K562 (cell line): Measurements from ENCODE around the gene DNAJC6. TPM values are rescaled to one million over a fixed set of nuclear protein-coding genes. Genes with fewer than 3 reads are reported as not detected.

Source experiments
- ATAC-seq: fragments of 200-7000 bp; cut with Tn5 transposase; 3 replicates; pipeline ENCODE4 v1.9.1; 2020; ENCODE audit warnings: moderate library complexity
- BruUV-seq: library from RNA; stranded (reverse); fragments of 400-500 nt; replicated peaks from 2 replicates; lab custom pipeline; 2021; lab: Mats Ljungman, UMichigan
- CTCF ChIA-PET: fragments of 300-600 bp; formaldehyde crosslinking; extraction: SDS; loops from one replicate; lab custom pipeline; 2021; ENCODE audit warnings: low intra/inter-chr PET ratio; lab: Yijun Ruan, JAX
- POLR2A ChIA-PET: fragments of 300-600, 350-650 bp; sonication (Branson Sonifier 250); formaldehyde crosslinking; extraction: SDS; loops from one replicate; lab custom pipeline; 2021; ENCODE audit warnings: antibody characterized with exemption, inconsistent platforms; lab: Yijun Ruan, JAX
- DNase-seq, 4 experiments: peaks; one replicate each; pipeline versions ENCODE4 v3.0.0 to v3.0.0-alpha.2; 2011 to 2018; ENCODE audit warnings: low spot score in 3 of 4, mixed read lengths in 3 of 4; ENCODE audit errors: extremely low read depth in 1 of 4
- FAIRE-seq: peaks from 2 replicates; lab custom pipeline; 2011; peaks lifted over from hg19 to GRCh38; lab: Jason Lieb, UNC
- H2AFZ ChIP-seq: 2 replicates; pipeline ENCODE4 v1.6.0; 2011; ENCODE audit warnings: low read depth, low read length, control low read depth, inconsistent platforms
- H3K27ac ChIP-seq: fragments of 200-600 bp; 3 replicates; pipeline ENCODE4 v1.8.0; 2011; ENCODE audit warnings: low read depth, mild to moderate bottlenecking, control low read depth, inconsistent platforms, low read length, moderate library complexity, mixed read lengths; ENCODE audit errors: extremely low read depth
- H3K27me3 ChIP-seq, 2 experiments: fragments of 300-600 bp in 1 of 2; 2 replicates in 1 of 2; 3 replicates in 1 of 2; pipeline versions ENCODE4 v1.6.0 to v1.8.0; 2011; ENCODE audit warnings: inconsistent platforms in 2 of 2, low read length in 2 of 2, mild to moderate bottlenecking in 1 of 2, mixed read lengths in 1 of 2, moderate library complexity in 1 of 2; ENCODE audit not compliant: control insufficient read depth in 2 of 2, insufficient read depth in 2 of 2
- H3K36me3 ChIP-seq: fragments of 300-600 bp; 3 replicates; pipeline ENCODE4 v1.8.0; 2011; ENCODE audit warnings: mild to moderate bottlenecking, low read length, inconsistent platforms; ENCODE audit not compliant: control insufficient read depth, insufficient read depth
- H3K4me1 ChIP-seq, 2 experiments: fragments of 200-600 bp in 1 of 2; replicated peaks in 1 of 2; 2 replicates in 1 of 2; 3 replicates in 1 of 2; pipeline versions ENCODE4 v1.5.1 to v1.8.0; 2011; ENCODE audit warnings: inconsistent platforms in 2 of 2, low read length in 2 of 2, mild to moderate bottlenecking in 1 of 2, mixed read lengths in 1 of 2, moderate library complexity in 1 of 2; ENCODE audit not compliant: control insufficient read depth in 2 of 2, insufficient read depth in 2 of 2
- H3K4me2 ChIP-seq: 2 replicates; pipeline ENCODE4 v1.6.1; 2011; ENCODE audit warnings: low read length, control low read depth, inconsistent platforms, mixed read lengths; ENCODE audit not compliant: insufficient read depth
- H3K4me3 ChIP-seq: fragments of 200-600 bp; sonication (generic), shearing (Covaris generic); 2 replicates; pipeline ENCODE4 v1.5.1; 2016; ENCODE audit warnings: control low read depth, inconsistent platforms
- H3K79me2 ChIP-seq: fragments of 200-600 bp; 3 replicates; pipeline ENCODE4 v1.8.0; 2011; ENCODE audit warnings: low read length, inconsistent platforms; ENCODE audit not compliant: control insufficient read depth, insufficient read depth
- H3K9ac ChIP-seq, 2 experiments: 2 replicates each; pipeline versions ENCODE4 v1.6.0 to v1.6.1; 2011; ENCODE audit warnings: low read depth in 2 of 2, low read length in 2 of 2, control low read depth in 1 of 2, inconsistent platforms in 1 of 2, mild to moderate bottlenecking in 1 of 2, mixed read lengths in 1 of 2; ENCODE audit not compliant: insufficient read depth in 1 of 2
- H3K9me1 ChIP-seq: one replicate; pipeline ENCODE4 v1.6.0; 2011; ENCODE audit warnings: inconsistent platforms, mild to moderate bottlenecking, low read length, moderate library complexity; ENCODE audit not compliant: control insufficient read depth, insufficient read depth
- H3K9me3 ChIP-seq: replicated peaks from 2 replicates; pipeline ENCODE4 v1.5.1; 2011; ENCODE audit warnings: low read depth, low read length, inconsistent platforms; ENCODE audit not compliant: control insufficient read depth, insufficient read depth
- H4K20me1 ChIP-seq: replicated peaks from 2 replicates; pipeline ENCODE4 v1.6.1; 2011; ENCODE audit warnings: low read length, inconsistent platforms, mixed read lengths; ENCODE audit not compliant: control insufficient read depth, insufficient read depth
- AFF1 ChIP-seq, 2 experiments: fragments of 450-650 bp; IDR thresholded peaks; 2 replicates each; pipeline ENCODE4 v1.6.1; 2018; ENCODE audit warnings: mild to moderate bottlenecking in 2 of 2, low read depth in 1 of 2; ENCODE audit not compliant: partially characterized antibody in 2 of 2
- PRPF4 ChIP-seq: fragments of 200-400 bp; formaldehyde crosslinking; IDR thresholded peaks from one replicate; pipeline ENCODE4 v1.6.1; 2017; ENCODE audit warnings: low read length, low read depth, mild to moderate bottlenecking; ENCODE audit not compliant: insufficient read depth, poor library complexity, severe bottlenecking
- ZSCAN32 ChIP-seq: fragments of 450-650 bp; formaldehyde crosslinking; IDR thresholded peaks from 2 replicates; pipeline ENCODE4 v1.4.0; 2020; ENCODE audit warnings: mild to moderate bottlenecking, moderate library complexity
- WGBS: fragments of 100-300 bp; shearing (Covaris generic); methylation state at CpG from one replicate; pipeline ENCODE4 v1.1.6; 2016; ENCODE audit warnings: low coverage, mixed read lengths; ENCODE audit not compliant: insufficient coverage; ENCODE audit errors: missing lambda C conversion rate; 5-methylcytosine and 5-hydroxymethylcytosine counted together
- in situ Hi-C: fragments of 300-500 bp; cut with MboI; formaldehyde crosslinking; loops from 4 replicates; pipeline ENCODE4 v1.15.0; 2018; ENCODE audit warnings: inconsistent platforms, mixed read lengths
- intact Hi-C: fragments of 100-400 bp; cut with micrococcal nuclease; formaldehyde crosslinking; loops from 2 replicates; pipeline ENCODE4 v1.14.2; 2022
- polyA plus RNA-seq, 8 experiments: library from polyadenylated mRNA; depleted of rRNA in 4 of 8; stranded (reverse) in 5 of 8; unstranded in 3 of 8; fragments of >200 nt; fragmentation: Nextera tagmentation in 2 of 8; fragmentation: Illumina TruSeq in 1 of 8; extraction: Ambion mirVana in 2 of 8; extraction: Trizol in 1 of 8; gene quantifications; 2 replicates each; pipeline versions ENCODE4 v1.2.1 to v1.2.3, GENCODE V29; 2011 to 2014; ENCODE audit warnings: inconsistent platforms in 1 of 8, missing spikeins in 1 of 8
- total RNA-seq, 7 experiments: library from RNA; depleted of rRNA in 6 of 7; stranded (reverse); fragments of >200 nt in 6 of 7; fragmentation: Illumina TruSeq in 2 of 7; extraction: Trizol in 2 of 7; gene quantifications; 2 replicates each; pipeline versions ENCODE4 v1.2.1 to v1.2.3, GENCODE V29; 2011 to 2021; ENCODE audit warnings: low replicate concordance in 1 of 7

The DNAJC6 gene
- total and polyA plus RNA-seq, 9 of the 15 experiments (the other 6 are each of a cell fraction or from before 2014, with no cell fraction given), result 6.7 to 78.7 (median 28.0) TPM

GRCh38 chr1:65377496-65378246, 68.3 kb downstream of the DNAJC6 start:
- Histone ChIP-seq H3K27ac (no peak overlapping the region; the same call in 2 of the 3 replicates), H3K9me1 (no peaks in the 10 kb centered on the region), H3K4me2 (no peak overlapping the region), H4K20me1 (no peaks in the 10 kb centered on the region), H3K27me3 (no peaks in the 10 kb centered on the region), H3K9ac (no peak overlapping the region), H3K4me3 (no peak overlapping the region), H3K36me3 (peaks cover 51% of the 10 kb centered on the region), H3K79me2 (peaks cover 42% of the 10 kb centered on the region), H3K9me3 (no peaks in the 10 kb centered on the region), H3K4me1 (peaks cover 0 to 12% of the 10 kb centered on the region in 2 experiments; a peak in 2 of 5 replicates), H2AFZ (no peak overlapping the region)
- in situ Hi-C loops (no loop called here), intact Hi-C loops (loop anchor here (5.0 kb wide), 1 partner anchor 65 kb away; no protein-coding TSS in a partner anchor)
- peak; percentile 37 for FAIRE-seq
- POLR2A ChIA-PET, result interaction anchor here (0.6 kb wide), 1 partner anchor 1931 kb away, joined by 4 read pairs; no protein-coding TSS in a partner anchor
- CTCF ChIA-PET, result no interaction called here
- no peak for TF ChIP-seq PRPF4
- TF ChIP-seq AFF1 (IDR thresholded peaks at IDR 0.05; ENCODE audit: low read depth in 1 of 2, partially characterized antibody in 2 of 2), result no peak
- TF ChIP-seq ZSCAN32 (CRISPR knock-in tag), result no peak
- no peak for DNase-seq
- WGBS, result 77% methylated on average over 4 of the region's 4 CpGs
- peak; percentile 65 for ATAC-seq
- no TSS peak for BruUV-seq
